ENCODE results near the gene CDKN1B. TPM values are rescaled to one million over a fixed set of nuclear protein-coding genes. Genes with fewer than 3 reads are reported as not detected.

Gene CDKN1B
- total RNA-seq, 1 experiment from 2014 or later = 27.7 TPM

DNA sequence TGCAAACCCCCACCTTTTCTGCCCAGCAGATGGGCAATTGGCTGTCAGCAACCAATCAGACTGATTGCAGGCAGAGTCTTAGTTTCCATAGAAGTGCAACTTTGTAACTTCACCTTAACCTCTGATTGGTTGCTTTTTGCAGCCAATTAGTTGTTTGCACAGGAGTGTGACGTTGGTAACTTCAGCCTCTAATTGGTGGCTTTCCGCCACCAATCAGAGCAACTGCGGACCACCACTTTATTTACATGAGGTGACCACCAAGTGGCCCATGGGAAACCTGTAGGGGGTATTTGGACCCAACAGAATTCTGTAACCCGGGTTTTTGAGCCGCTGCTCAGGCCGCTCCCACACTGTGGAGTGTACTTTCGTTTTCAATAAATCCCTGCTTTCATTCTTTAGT, 32.3 kb downstream of the CDKN1B start:
- Histone ChIP-seq H3K23ac (ENCODE audit: insufficient read length, low read depth, low read length) (no peak overlapping the region), H2AK5ac (ENCODE audit: insufficient read length, low read length) (no peak overlapping the region), H3K4me1 (ENCODE audit: insufficient read depth, low read length) (no peaks in the 10 kb centered on the region; the same call in 1 of the 2 replicates), H4K20me1 (ENCODE audit: control insufficient read depth, insufficient read depth, insufficient read length) (no peaks in the 10 kb centered on the region), H2BK15ac (ENCODE audit: low read depth, low read length) (no peak overlapping the region), H2BK20ac (ENCODE audit: low read depth, low read length, poor library complexity, severe bottlenecking) (no peak overlapping the region), H3K27ac (ENCODE audit: insufficient read length, low read depth, low read length) (no peak overlapping the region), H3K56ac (ENCODE audit: insufficient read length, low read depth, low read length) (no peak overlapping the region), H2BK12ac (ENCODE audit: insufficient read length, low read depth, low read length) (no peak overlapping the region), H3K4me2 (ENCODE audit: insufficient read depth, insufficient read length, low read length) (no peak overlapping the region), H3K18ac (ENCODE audit: insufficient read length, low read depth, low read length) (no peak overlapping the region), H2AFZ (ENCODE audit: low read length) (no peak overlapping the region), H4K91ac (ENCODE audit: insufficient read length, low read depth, low read length) (no peak overlapping the region), H3K9ac (ENCODE audit: extremely low read depth, insufficient read length, low read length) (no peak overlapping the region), H4K8ac (replicated peaks; ENCODE audit: insufficient read length, low read depth, low read length) (no peak overlapping the region), H3K23me2 (ENCODE audit: insufficient read length, low read depth, low read length, poor library complexity, severe bottlenecking) (no peaks in the 10 kb centered on the region), H3K79me1 (ENCODE audit: insufficient read depth, low read depth, low read length, poor library complexity, severe bottlenecking) (no peaks in the 10 kb centered on the region), H3K27me3 (ENCODE audit: insufficient read depth, low read length) (no peaks in the 10 kb centered on the region), H3T11ph (ENCODE audit: low read length) (no peak overlapping the region), H3K4ac (ENCODE audit: low read depth, low read length) (no peak overlapping the region), H4K5ac (ENCODE audit: insufficient read length, low read depth, low read length) (no peak overlapping the region), H2BK5ac (ENCODE audit: insufficient read length, low read length) (no peak overlapping the region), H2BK120ac (ENCODE audit: low read depth, low read length, poor library complexity, severe bottlenecking) (no peak overlapping the region), H3K14ac (ENCODE audit: insufficient read depth, low read length) (no peak overlapping the region), H3K79me2 (ENCODE audit: insufficient read depth, low read length) (no peaks in the 10 kb centered on the region), H3K9me3 (ENCODE audit: control insufficient read depth, low read depth, low read length) (no peaks in the 10 kb centered on the region)
- peaks cover 2% of the 10 kb centered on the region; the same call in 1 of the 2 replicates for H3K27me3 Mint-ChIP-seq (ENCODE audit: low read depth)
- no peak for DNase-seq
- TF ChIP-seq CTCF (conservative IDR thresholded peaks at IDR 0.05) = no peak
- no peaks in the 10 kb centered on the region for H3K9me3 Mint-ChIP-seq
- no peaks in the 10 kb centered on the region for H3K36me3 Mint-ChIP-seq (ENCODE audit: insufficient read depth in 1 of 3, low read depth in 3 of 3)
- peaks cover 10 to 14% of the 10 kb centered on the region in 2 experiments for H3K4me1 Mint-ChIP-seq
- H3K27ac Mint-ChIP-seq = no peak overlapping the region
- H3K4me3 Mint-ChIP-seq = no peak overlapping the region
- WGBS (ENCODE audit: extremely low coverage, insufficient read length, low lambda C conversion rate) = no CpG with 5 or more reads among the region's 7 CpGs

Measured in H9 (cell line).